Astrocyte (in vitro differentiated cells and primary cell): Measurements from ENCODE around the gene ACIN1.

Experiments used
- CTCF ChIP-seq: IDR thresholded peaks from 2 replicates; pipeline ENCODE4 v1.5.1; 2011; ENCODE audit warnings: low read depth, mild to moderate bottlenecking, inconsistent platforms, low read length, moderate library complexity; ENCODE audit not compliant: insufficient read depth
- EZH2 ChIP-seq: IDR thresholded peaks from 2 replicates; pipeline ENCODE4 v1.6.1; 2012; ENCODE audit warnings: mild to moderate bottlenecking, low read length, inconsistent platforms; ENCODE audit not compliant: insufficient read depth

GRCh38 chr14:23062002-23062401 is 32.9 kb downstream of the ACIN1 start:
- TF ChIP-seq CTCF: no peak
- TF ChIP-seq EZH2: no peak
